Stomach (tissue), 9 donors: ENCODE data around the gene CD82. TPM values are rescaled to one million over a fixed set of nuclear protein-coding genes. Genes with fewer than 3 reads are reported as not detected.

Source experiments
- DNase-seq, 2 donors: peaks; one replicate each; pipeline versions ENCODE4 v3.0.0 to v3.0.0-alpha.2; 2013 to 2019
- H3K27ac ChIP-seq, 5 donors: fragments of 200-600 bp in 4 of 5; sonication (generic) in 4 of 5; one replicate each; pipeline ENCODE4 v1.5.1; 2013 to 2019; ENCODE audit warnings: mild to moderate bottlenecking in 1 of 5, moderate library complexity in 1 of 5
- H3K27me3 ChIP-seq, 3 donors: fragments of 200-600 bp; sonication (generic); one replicate each; pipeline ENCODE4 v1.5.1; 2017 to 2019; ENCODE audit warnings: mixed run types in 1 of 3
- H3K36me3 ChIP-seq, 4 donors: fragments of 200-600 bp; sonication (generic); 1 replicate in 3 of 4; 2 replicates in 1 of 4; pipeline ENCODE4 v1.5.1; 2016 to 2019
- H3K4me1 ChIP-seq, 4 donors: fragments of 200-600 bp; sonication (generic); one replicate each; pipeline ENCODE4 v1.5.1; 2016 to 2019
- H3K4me3 ChIP-seq, 4 donors: fragments of 200-600 bp; sonication (generic) in 3 of 4; one replicate each; pipeline ENCODE4 v1.5.1; 2016 to 2019; ENCODE audit warnings: mild to moderate bottlenecking in 1 of 4
- H3K9me3 ChIP-seq, 4 donors: fragments of 200-600 bp; sonication (generic); one replicate each; pipeline ENCODE4 v1.5.1; 2016 to 2019
- EP300 ChIP-seq: sonication (generic); formaldehyde crosslinking; IDR thresholded peaks from one replicate; pipeline ENCODE4 v1.6.1; 2017; ENCODE audit warnings: antibody characterized with exemption
- POLR2A ChIP-seq, 4 donors: fragments of 450-650 bp; IDR thresholded peaks; one replicate each; pipeline ENCODE4 v1.6.1; 2016; ENCODE audit warnings: antibody characterized with exemption in 4 of 4, control low read depth in 2 of 4, mild to moderate bottlenecking in 1 of 4, moderate library complexity in 1 of 4
- POLR2AphosphoS5 ChIP-seq, 3 donors: sonication (generic); formaldehyde crosslinking; IDR thresholded peaks; one replicate each; pipeline ENCODE4 v1.6.1; 2016; ENCODE audit warnings: antibody characterized with exemption in 3 of 3
- WGBS, 5 donors: extraction: QIAGEN DNeasy Blood & Tissue Kit in 3 of 5; methylation state at CpG; one replicate each; pipeline versions ENCODE4 v1.1.5 to v1.1.7; 2013 to 2018; 5-methylcytosine and 5-hydroxymethylcytosine counted together
- intact Hi-C: fragments of 100-400 bp; cut with DNase I; formaldehyde crosslinking; loops from one replicate; pipeline ENCODE4 v1.15.1; 2023; ENCODE audit warnings: low total_unique reads
- polyA plus RNA-seq, 3 donors: library from polyadenylated mRNA; stranded (reverse); fragments of 200-250 nt; gene quantifications; one replicate each; pipeline ENCODE4 v1.2.3, GENCODE V29; 2013
- total RNA-seq, 5 donors: library from RNA; depleted of rRNA; stranded (reverse); fragments of >200 nt; gene quantifications; one replicate each; pipeline versions ENCODE4 v1.1.0 to v1.2.3, GENCODE V29; 2014 to 2016
- TF ChIP-seq, protein P1 (sequence below), 7 experiments: fragments of 450-650 bp in 4 of 7; fragments of 200-600 bp in 3 of 7; sonication (generic) in 3 of 7; IDR thresholded peaks; one replicate each; pipeline ENCODE4 v1.5.1; 2016 to 2019; ENCODE audit warnings: antibody characterized with exemption in 7 of 7, control low read depth in 2 of 7, mild to moderate bottlenecking in 1 of 7
- donor health status: healthy with polysubstance abuse.
- donor health status: Bipolar disorder and iron deficiency.
- donor health status: healthy.

The CD82 gene
- total and polyA plus RNA-seq, 8 donors = 0.58 to 54.4 (median 25.3) TPM

DNA sequence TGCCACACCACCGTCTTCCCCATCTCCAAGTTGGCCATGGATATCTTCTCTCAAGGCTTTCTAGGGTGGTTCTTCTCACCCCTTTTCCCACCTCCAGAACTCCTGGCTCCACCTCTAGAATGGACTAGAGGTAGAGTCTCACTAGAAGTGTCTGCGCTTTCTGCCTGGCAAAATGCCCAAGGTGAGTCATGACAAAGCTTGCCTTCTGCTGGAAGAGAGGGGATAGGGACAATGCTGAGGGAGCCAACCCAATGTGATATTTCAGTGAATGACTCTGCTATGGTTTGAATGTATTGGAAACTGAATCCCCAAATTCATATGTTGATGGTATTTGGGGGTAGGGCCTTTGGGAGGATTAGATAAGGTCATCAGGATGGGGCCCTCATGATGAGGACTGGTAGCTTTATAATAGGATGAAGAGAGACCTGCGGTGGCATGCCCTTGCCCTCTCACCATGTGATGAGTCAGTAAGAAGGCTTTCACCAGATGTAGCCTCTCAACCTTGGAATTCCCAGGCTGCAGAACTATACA, 4.1 kb upstream of the CD82 start:
- TF ChIP-seq, protein P1, sequence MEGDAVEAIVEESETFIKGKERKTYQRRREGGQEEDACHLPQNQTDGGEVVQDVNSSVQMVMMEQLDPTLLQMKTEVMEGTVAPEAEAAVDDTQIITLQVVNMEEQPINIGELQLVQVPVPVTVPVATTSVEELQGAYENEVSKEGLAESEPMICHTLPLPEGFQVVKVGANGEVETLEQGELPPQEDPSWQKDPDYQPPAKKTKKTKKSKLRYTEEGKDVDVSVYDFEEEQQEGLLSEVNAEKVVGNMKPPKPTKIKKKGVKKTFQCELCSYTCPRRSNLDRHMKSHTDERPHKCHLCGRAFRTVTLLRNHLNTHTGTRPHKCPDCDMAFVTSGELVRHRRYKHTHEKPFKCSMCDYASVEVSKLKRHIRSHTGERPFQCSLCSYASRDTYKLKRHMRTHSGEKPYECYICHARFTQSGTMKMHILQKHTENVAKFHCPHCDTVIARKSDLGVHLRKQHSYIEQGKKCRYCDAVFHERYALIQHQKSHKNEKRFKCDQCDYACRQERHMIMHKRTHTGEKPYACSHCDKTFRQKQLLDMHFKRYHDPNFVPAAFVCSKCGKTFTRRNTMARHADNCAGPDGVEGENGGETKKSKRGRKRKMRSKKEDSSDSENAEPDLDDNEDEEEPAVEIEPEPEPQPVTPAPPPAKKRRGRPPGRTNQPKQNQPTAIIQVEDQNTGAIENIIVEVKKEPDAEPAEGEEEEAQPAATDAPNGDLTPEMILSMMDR (IDR thresholded peaks at IDR 0.05) = no peak
- TF ChIP-seq EP300 = no peak
- TF ChIP-seq POLR2A (IDR thresholded peaks at IDR 0.05) = no peak
- TF ChIP-seq POLR2AphosphoS5 (IDR thresholded peaks at IDR 0.05) = no peak
- Histone ChIP-seq H3K9me3 (no peaks in the 10 kb centered on the region), H3K4me3 (no peak overlapping the region), H3K27ac (no peak overlapping the region), H3K4me1 (peaks cover 25 to 37% (median 32%) of the 10 kb centered on the region in 4 donors), H3K36me3 (no peaks in the 10 kb centered on the region), H3K27me3 (no peaks in the 10 kb centered on the region)
- DNase-seq = no peak
- 88 to 98% (median 95%) methylated on average over 3 of the region's 3 CpGs for WGBS, 5 donors
- intact Hi-C loops = no loop called here

DNA sequence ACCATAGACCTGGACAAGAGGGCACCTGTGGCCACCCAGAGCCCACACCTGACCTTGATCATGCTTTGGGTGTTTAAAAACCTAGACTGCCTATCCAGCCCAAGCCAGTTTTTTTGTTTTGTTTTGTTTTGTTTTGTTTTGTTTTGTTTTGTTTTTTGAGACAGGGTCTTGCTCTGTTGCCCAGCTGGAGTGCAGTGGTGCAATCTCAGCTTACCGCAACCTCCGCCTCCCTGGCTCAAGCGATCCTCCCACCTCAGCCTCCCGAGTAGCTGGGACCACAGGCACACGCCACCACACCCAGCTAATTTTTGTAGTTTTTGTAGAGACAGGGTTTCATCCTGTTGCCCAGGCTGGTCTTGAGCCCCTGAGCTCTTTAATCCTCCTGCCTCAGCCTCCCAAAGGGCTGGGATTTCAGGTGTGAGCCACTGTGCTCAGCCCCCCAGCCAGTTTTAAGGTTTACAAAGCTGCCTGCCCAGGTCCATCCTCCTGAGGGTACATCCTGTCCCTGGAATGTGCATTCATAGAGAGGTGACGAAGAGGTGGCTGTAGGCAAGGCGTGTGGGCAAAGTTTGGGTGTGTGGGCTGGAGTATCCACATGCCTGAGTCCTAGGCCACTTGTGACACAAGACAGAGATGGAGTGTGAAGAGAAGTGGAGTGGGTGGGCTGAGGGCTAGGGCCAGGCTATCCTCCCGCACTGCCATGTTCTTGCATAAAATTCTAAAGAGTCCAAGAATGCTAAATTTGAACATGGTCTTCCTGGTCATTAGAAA, 3.3 kb upstream of the CD82 start:
- Histone ChIP-seq H3K4me3 (no peak overlapping the region), H3K27me3 (no peaks in the 10 kb centered on the region), H3K4me1 (peaks cover 29 to 40% (median 36%) of the 10 kb centered on the region in 4 donors), H3K9me3 (no peaks in the 10 kb centered on the region), H3K27ac (no peak overlapping the region), H3K36me3 (no peaks in the 10 kb centered on the region)
- DNase-seq = no peak
- 91 to 97% (median 97%) methylated on average over 7 to 8 of the region's 8 CpGs for WGBS, 5 donors
- no peak for TF ChIP-seq POLR2A (IDR thresholded peaks at IDR 0.05)
- TF ChIP-seq, protein P1 (IDR thresholded peaks at IDR 0.05) = no peak
- no peak for TF ChIP-seq POLR2AphosphoS5 (IDR thresholded peaks at IDR 0.05)
- TF ChIP-seq EP300 = no peak
- intact Hi-C loops = no loop called here

DNA sequence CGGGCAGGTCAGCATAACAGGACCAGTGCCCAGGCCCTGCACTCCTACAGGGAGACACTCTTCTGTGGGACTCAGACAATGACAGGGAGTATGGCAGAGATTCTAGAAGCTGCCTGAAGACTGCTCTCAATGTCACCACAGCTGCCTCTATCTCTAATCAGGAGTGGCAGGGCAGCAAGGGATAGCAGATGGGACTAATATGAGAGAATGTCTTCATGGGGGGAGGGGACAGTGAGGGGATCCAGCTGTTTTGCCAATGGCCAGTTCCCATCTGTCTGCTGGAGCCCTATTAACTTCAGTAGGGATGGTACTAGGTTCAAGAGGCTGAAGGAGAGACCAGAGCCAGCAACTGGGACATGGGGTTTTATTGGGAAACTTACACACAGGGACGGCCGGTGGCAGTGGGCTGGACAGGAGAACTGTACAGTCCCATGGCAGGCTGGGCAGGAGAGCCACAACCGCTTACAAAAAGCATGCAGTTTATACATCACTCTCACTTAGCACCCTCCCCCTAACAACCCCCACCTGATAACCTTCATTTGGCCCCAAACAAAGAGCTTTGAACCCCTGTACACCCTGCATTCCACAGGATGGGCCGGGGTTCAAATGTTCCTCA, 2.5 kb upstream of the CD82 start:
- WGBS, 5 donors = 78 to 96% (median 85%) methylated on average over 4 to 5 of the region's 5 CpGs
- Histone ChIP-seq H3K27me3 (no peaks in the 10 kb centered on the region), H3K4me1 (peaks cover 36 to 47% (median 42%) of the 10 kb centered on the region in 4 donors), H3K9me3 (no peaks in the 10 kb centered on the region), H3K4me3 (no peak overlapping the region), H3K36me3 (no peaks in the 10 kb centered on the region), H3K27ac (peak overlapping the region in 3 of 5 donors; percentile 98)
- no peak for TF ChIP-seq EP300
- no peak for DNase-seq
- intact Hi-C loops = no loop called here

DNA sequence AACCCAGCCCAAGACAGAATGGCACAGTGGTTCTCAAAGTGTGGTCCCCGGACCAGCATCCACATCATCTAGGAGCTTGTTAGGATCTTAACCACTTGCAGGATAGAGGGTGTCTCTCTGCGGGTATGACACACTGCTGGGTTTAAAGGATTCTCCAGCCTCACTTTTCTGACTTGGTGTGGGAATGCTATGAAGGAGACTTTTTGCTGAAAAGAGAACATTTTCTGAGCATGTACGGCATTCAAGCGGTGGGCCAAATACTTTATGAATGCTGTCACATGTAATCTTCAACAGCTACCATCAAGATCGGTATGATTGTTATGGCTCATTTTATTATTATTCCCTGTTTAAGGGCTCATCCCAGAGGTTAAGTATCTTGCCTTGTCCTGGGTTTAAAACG, 1.8 kb upstream of the CD82 start:
- Histone ChIP-seq H3K36me3 (no peaks in the 10 kb centered on the region), H3K27me3 (no peaks in the 10 kb centered on the region), H3K4me1 (peaks cover 44 to 54% (median 50%) of the 10 kb centered on the region in 4 donors), H3K27ac (peak overlapping the region; percentile 97 to 99 (median 98)), H3K9me3 (no peaks in the 10 kb centered on the region), H3K4me3 (no peak overlapping the region)
- intact Hi-C loops = no loop called here
- WGBS, 5 donors = 73 to 79% (median 78%) methylated on average over 6 of the region's 6 CpGs
- no peak for DNase-seq
- TF ChIP-seq, protein P1 (IDR thresholded peaks at IDR 0.05) = no peak
- TF ChIP-seq POLR2AphosphoS5 (IDR thresholded peaks at IDR 0.05) = no peak
- no peak for TF ChIP-seq POLR2A (IDR thresholded peaks at IDR 0.05)
